SK-N-SH (cell line): ENCODE measurements around the gene IL27RA. TPM values are rescaled to one million over a fixed set of nuclear protein-coding genes. Genes with fewer than 3 reads are reported as not detected.

ENCODE experiments used
- CTCF ChIA-PET: fragments of 300-600, 350-600 bp; formaldehyde crosslinking; extraction: SDS; loops from one replicate; lab custom pipeline; 2021; lab: Yijun Ruan, JAX
- POLR2A ChIA-PET: fragments of 350-600 bp; sonication (Branson Sonifier 250); formaldehyde crosslinking; extraction: SDS; loops from one replicate; lab custom pipeline; 2020; ENCODE audit warnings: antibody characterized with exemption, inconsistent platforms; lab: Yijun Ruan, JAX
- DNase-seq: peaks from one replicate; pipeline ENCODE4 v3.0.0; 2012
- H2AFZ ChIP-seq: fragments of 200-600 bp; sonication (generic); 2 replicates; pipeline ENCODE4 v1.8.1; 2016; ENCODE audit warnings: antibody characterized with exemption, mild to moderate bottlenecking, low read depth
- H3F3A ChIP-seq: fragments of 200-600 bp; sonication (generic); replicated peaks from 2 replicates; pipeline ENCODE3; 2016; ENCODE audit warnings: antibody characterized with exemption, mild to moderate bottlenecking; ENCODE audit not compliant: insufficient read depth
- H3K27ac ChIP-seq, 2 experiments: fragments of 200-500 bp in 1 of 2; fragments of 200-600 bp in 1 of 2; sonication (Bioruptor generic) in 1 of 2; sonication (generic), shearing (Covaris generic) in 1 of 2; 2 replicates each; pipeline versions ENCODE4 v1.5.1 to v1.6.1; 2014 to 2016; ENCODE audit warnings: low read depth in 2 of 2, inconsistent platforms in 1 of 2, low read length in 1 of 2, mild to moderate bottlenecking in 1 of 2, mixed read lengths in 1 of 2
- H3K27me3 ChIP-seq: fragments of 200-600 bp; sonication (generic), shearing (Covaris generic); 2 replicates; pipeline ENCODE4 v1.6.1; 2016; ENCODE audit warnings: mixed run types; ENCODE audit not compliant: insufficient read depth
- H3K36me3 ChIP-seq, 2 experiments: fragments of 200-500 bp in 1 of 2; fragments of 200-600 bp in 1 of 2; sonication (Bioruptor generic) in 1 of 2; sonication (generic) in 1 of 2; replicated peaks in 1 of 2; 2 replicates each; pipeline versions ENCODE3 to v1.5.1; 2014 to 2016; ENCODE audit warnings: low read length in 1 of 2, mild to moderate bottlenecking in 1 of 2; ENCODE audit not compliant: insufficient read depth in 2 of 2, control insufficient read depth in 1 of 2
- H3K4me1 ChIP-seq, 2 experiments: fragments of 200-500 bp in 1 of 2; fragments of 200-600 bp in 1 of 2; sonication (Bioruptor generic) in 1 of 2; sonication (generic), shearing (Covaris generic) in 1 of 2; 2 replicates each; pipeline versions ENCODE4 v1.5.1 to v1.6.1; 2014 to 2016; ENCODE audit warnings: low read depth in 1 of 2, low read length in 1 of 2, mixed run types in 1 of 2; ENCODE audit not compliant: insufficient read depth in 2 of 2, control insufficient read depth in 1 of 2
- H3K4me2 ChIP-seq: fragments of 200-600 bp; sonication (generic), shearing (Covaris generic); 2 replicates; pipeline ENCODE4 v1.6.1; 2017; ENCODE audit warnings: mixed run types
- H3K4me3 ChIP-seq, 2 experiments: fragments of 200-500 bp in 1 of 2; fragments of 200-600 bp in 1 of 2; sonication (Bioruptor generic) in 1 of 2; sonication (generic), shearing (Covaris generic) in 1 of 2; 2 replicates each; pipeline versions ENCODE4 v1.5.1 to v1.8.1; 2014 to 2016; ENCODE audit warnings: low read depth in 2 of 2, inconsistent platforms in 1 of 2, low read length in 1 of 2, mild to moderate bottlenecking in 1 of 2, mixed read lengths in 1 of 2, moderate library complexity in 1 of 2
- H3K79me2 ChIP-seq: fragments of 200-600 bp; sonication (generic); 2 replicates; pipeline ENCODE4 v1.8.1; 2017; ENCODE audit warnings: mild to moderate bottlenecking; ENCODE audit not compliant: insufficient read depth
- H3K9ac ChIP-seq: fragments of 200-600 bp; sonication (generic); 2 replicates; pipeline ENCODE4 v1.6.1; 2017; ENCODE audit warnings: mixed run types
- H3K9me2 ChIP-seq: fragments of 200-600 bp; sonication (generic); 2 replicates; pipeline ENCODE4 v1.6.1; 2017; ENCODE audit warnings: mixed run types
- H3K9me3 ChIP-seq: fragments of 200-600 bp; sonication (generic); 2 replicates; pipeline ENCODE4 v1.6.1; 2017; ENCODE audit warnings: mixed run types, mild to moderate bottlenecking, moderate library complexity
- H4K20me1 ChIP-seq: fragments of 200-600 bp; sonication (generic); 2 replicates; pipeline ENCODE4 v1.6.1; 2017; ENCODE audit warnings: mild to moderate bottlenecking, mixed run types; ENCODE audit not compliant: insufficient read depth
- EP300 ChIP-seq, 2 experiments: IDR thresholded peaks; 2 replicates each; pipeline versions ENCODE4 v1.4.0 to v1.6.1; 2012; ENCODE audit warnings: borderline replicate concordance in 1 of 2, low read depth in 1 of 2, low read length in 1 of 2
- FOSL2 ChIP-seq: IDR thresholded peaks from 2 replicates; pipeline ENCODE4 v1.4.0; 2012; ENCODE audit warnings: low read depth, mild to moderate bottlenecking, moderate library complexity, borderline replicate concordance
- FOXM1 ChIP-seq: IDR thresholded peaks from 2 replicates; pipeline ENCODE4 v1.4.0; 2012; ENCODE audit warnings: low read depth, mild to moderate bottlenecking
- GABPA ChIP-seq: IDR thresholded peaks from 2 replicates; pipeline ENCODE4 v1.4.0; 2012; ENCODE audit warnings: low read depth, mild to moderate bottlenecking
- GATA2 ChIP-seq: sonication (generic); formaldehyde crosslinking; IDR thresholded peaks from 2 replicates; pipeline ENCODE4 v1.5.0; 2020; ENCODE audit warnings: mild to moderate bottlenecking, missing genetic modification reagents
- MAX ChIP-seq: IDR thresholded peaks from 2 replicates; pipeline ENCODE4 v1.4.0; 2012; ENCODE audit warnings: low read depth
- NFIC ChIP-seq: IDR thresholded peaks from 2 replicates; pipeline ENCODE4 v1.4.0; 2012; ENCODE audit warnings: borderline replicate concordance
- POLR2AphosphoS5 ChIP-seq: IDR thresholded peaks from 2 replicates; pipeline ENCODE4 v1.6.1; 2012; ENCODE audit warnings: low read depth, low read length
- RAD21 ChIP-seq: IDR thresholded peaks from 2 replicates; pipeline ENCODE4 v1.6.1; 2012; ENCODE audit warnings: mild to moderate bottlenecking, low read length
- RXRA ChIP-seq: IDR thresholded peaks from 2 replicates; pipeline ENCODE4 v1.4.0; 2012; ENCODE audit warnings: low read depth, mild to moderate bottlenecking, borderline replicate concordance
- SIN3A ChIP-seq: IDR thresholded peaks from 2 replicates; pipeline ENCODE4 v1.6.1; 2012; ENCODE audit warnings: low read depth, mild to moderate bottlenecking, low read length, moderate library complexity, borderline replicate concordance
- SMC3 ChIP-seq: IDR thresholded peaks from 2 replicates; pipeline ENCODE4 v1.6.1; 2012; ENCODE audit warnings: low read depth, low read length, improper control_type of control experiment
- TAF1 ChIP-seq: IDR thresholded peaks from 2 replicates; pipeline ENCODE4 v1.6.1; 2012; ENCODE audit warnings: low read depth, mild to moderate bottlenecking, low read length, moderate library complexity, borderline replicate concordance
- TCF12 ChIP-seq: IDR thresholded peaks from 2 replicates; pipeline ENCODE4 v1.4.0; 2012
- WGBS: methylation state at CpG from one replicate; pipeline ENCODE4 v1.1.6; 2017; ENCODE audit warnings: low lambda C conversion rate; 5-methylcytosine and 5-hydroxymethylcytosine counted together
- polyA plus RNA-seq, 3 experiments: library from polyadenylated mRNA; depleted of rRNA; stranded (reverse); fragments of >200 nt; gene quantifications; 2 replicates each; pipeline ENCODE4 v1.2.3, GENCODE V29; 2012
- TF ChIP-seq, protein P1 (sequence below): IDR thresholded peaks from 2 replicates; pipeline ENCODE4 v1.6.1; 2012; ENCODE audit warnings: mild to moderate bottlenecking, low read depth, low read length, moderate library complexity

The IL27RA gene
- polyA plus RNA-seq, 1 of the 3 experiments (the other 2 are of a cell fraction), result 9.3 TPM

DNA sequence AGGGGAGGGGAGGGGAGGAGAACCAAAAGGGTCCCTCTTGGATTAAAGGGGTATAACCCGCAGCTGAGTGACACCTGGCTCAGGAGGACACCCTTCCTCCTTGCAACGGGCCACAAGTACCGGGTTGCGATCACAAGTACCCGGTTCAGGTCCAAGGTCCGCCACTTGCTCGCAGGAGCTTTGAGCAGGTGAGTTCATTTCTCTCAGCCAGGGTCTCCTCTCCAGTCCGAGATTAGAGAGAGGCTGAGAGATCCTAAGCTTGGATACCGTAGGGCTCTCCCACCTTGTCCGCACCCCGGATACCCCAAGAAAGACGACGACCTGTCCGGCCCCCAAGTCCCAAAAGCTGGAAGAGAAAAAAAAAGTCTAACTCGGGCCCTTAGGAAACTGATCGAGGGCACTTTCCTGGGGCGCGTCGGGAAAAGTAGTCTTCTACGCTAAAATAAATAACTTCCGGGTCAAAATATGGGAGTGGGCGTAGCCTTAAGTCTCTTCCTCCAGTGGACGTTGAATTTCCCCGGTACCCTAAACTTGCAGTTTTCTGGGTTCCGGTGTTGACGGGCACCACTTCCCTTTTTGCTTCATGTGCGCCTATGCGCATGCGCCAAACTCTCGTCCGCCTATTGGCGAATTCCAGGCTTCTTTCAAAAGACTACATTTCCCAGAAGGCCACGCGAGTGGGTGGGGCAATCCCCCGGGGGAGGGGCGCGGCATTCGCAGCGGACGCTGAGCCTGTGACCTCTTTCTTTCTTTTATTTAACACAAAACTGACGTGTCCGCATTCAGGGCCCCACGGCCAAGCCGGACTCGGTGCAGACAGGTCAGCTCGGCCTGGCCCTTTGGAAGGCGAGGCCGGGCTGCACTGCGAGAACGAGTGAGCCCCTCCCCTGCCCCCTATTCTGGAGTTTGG is 49.6 kb downstream of the IL27RA start (continued):
- TF ChIP-seq RXRA, result no peak
- TF ChIP-seq, all 33 proteins: peak for 10

DNA sequence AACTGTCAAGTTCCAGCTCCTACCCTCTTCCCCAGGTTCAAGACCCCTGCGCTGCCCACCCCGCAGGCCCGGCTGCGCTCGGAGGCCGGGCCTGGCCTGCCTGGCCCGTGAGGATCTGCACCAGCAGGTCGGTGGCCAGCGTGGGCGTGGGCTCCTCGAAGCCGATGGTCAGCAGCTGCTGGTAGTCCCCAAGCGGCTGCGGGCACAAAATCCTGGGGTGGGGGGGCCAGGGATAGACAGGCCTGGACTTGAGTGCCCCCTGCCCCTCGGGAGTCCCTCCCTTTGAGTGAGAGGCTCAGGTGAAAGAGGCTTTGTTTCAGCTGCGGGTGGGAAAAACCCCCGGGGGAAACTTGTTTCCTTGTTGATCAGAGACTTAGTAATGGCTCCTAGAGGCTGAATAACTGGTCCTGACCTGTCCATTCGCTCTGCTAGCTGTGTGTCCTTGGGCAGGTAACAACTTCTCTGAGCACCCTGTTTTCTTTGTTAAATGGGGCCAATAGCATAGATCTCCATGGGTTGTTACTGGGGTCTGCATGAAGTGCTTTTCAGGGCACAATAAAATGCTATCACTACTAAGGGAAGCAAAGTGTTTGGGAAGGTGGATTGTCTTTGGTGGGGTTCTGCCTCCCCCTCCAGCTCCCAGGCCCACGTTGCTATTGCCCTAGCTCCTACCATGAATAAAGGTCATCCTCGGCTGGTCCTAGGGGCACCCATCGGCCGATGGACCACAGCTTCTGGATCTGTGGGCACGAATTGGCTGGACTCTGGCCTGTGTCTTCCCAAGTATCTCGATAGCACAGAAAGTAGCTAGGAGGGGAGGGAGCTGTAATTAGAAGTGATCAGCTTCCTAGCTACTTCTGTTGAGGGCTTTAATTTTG is 50.5 kb downstream of the IL27RA start:
- CTCF ChIA-PET, result interaction anchor here (0.7 to 6.6 kb wide), 7 partner anchors 9 to 489 kb away, joined by 3 to 37 read pairs (median 4); partner anchors contain the start of genes ASF1B, IL27RA, MISP3 and NDUFB7
- H3K4me2 ChIP-seq, result peak overlapping the region; percentile 94
- H3F3A ChIP-seq, result peaks cover 14% of the 10 kb centered on the region
- H3K9me2 ChIP-seq, result no peaks in the 10 kb centered on the region
- POLR2A ChIA-PET, result interaction anchor here (0.6 to 1.6 kb wide), 4 partner anchors 10 to 216 kb away, joined by 3 to 5 read pairs (median 4); partner anchors contain the start of genes ASF1B and MISP3
- DNase-seq, result no peak
- peak overlapping the region; percentile 78 for H3K9ac ChIP-seq
- peaks cover 3 to 12% of the 10 kb centered on the region in 2 experiments; a peak in 2 of 4 replicates for H3K4me1 ChIP-seq
- TF ChIP-seq NFIC, result no peak
- no peak for TF ChIP-seq FOSL2
- TF ChIP-seq, protein P1, sequence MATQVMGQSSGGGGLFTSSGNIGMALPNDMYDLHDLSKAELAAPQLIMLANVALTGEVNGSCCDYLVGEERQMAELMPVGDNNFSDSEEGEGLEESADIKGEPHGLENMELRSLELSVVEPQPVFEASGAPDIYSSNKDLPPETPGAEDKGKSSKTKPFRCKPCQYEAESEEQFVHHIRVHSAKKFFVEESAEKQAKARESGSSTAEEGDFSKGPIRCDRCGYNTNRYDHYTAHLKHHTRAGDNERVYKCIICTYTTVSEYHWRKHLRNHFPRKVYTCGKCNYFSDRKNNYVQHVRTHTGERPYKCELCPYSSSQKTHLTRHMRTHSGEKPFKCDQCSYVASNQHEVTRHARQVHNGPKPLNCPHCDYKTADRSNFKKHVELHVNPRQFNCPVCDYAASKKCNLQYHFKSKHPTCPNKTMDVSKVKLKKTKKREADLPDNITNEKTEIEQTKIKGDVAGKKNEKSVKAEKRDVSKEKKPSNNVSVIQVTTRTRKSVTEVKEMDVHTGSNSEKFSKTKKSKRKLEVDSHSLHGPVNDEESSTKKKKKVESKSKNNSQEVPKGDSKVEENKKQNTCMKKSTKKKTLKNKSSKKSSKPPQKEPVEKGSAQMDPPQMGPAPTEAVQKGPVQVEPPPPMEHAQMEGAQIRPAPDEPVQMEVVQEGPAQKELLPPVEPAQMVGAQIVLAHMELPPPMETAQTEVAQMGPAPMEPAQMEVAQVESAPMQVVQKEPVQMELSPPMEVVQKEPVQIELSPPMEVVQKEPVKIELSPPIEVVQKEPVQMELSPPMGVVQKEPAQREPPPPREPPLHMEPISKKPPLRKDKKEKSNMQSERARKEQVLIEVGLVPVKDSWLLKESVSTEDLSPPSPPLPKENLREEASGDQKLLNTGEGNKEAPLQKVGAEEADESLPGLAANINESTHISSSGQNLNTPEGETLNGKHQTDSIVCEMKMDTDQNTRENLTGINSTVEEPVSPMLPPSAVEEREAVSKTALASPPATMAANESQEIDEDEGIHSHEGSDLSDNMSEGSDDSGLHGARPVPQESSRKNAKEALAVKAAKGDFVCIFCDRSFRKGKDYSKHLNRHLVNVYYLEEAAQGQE, result no peak
- TF ChIP-seq TCF12, result no peak
- no peak for TF ChIP-seq SMC3
- TF ChIP-seq RAD21, result no peak
- no peak for TF ChIP-seq GATA2 (CRISPR knock-in tag)
- TF ChIP-seq POLR2AphosphoS5, result no peak
- no peak for TF ChIP-seq GABPA
- TF ChIP-seq EP300 (IDR thresholded peaks at IDR 0.05; ENCODE audit: borderline replicate concordance in 1 of 2, low read depth in 1 of 2, low read length in 1 of 2), result no peak
- TF ChIP-seq TAF1, result no peak
- no peak for TF ChIP-seq RXRA
- TF ChIP-seq FOXM1, result no peak
- no peak; the same call in 1 of the 2 replicates for TF ChIP-seq MAX
- TF ChIP-seq SIN3A, result no peak
- no peaks in the 10 kb centered on the region for H3K27me3 ChIP-seq
- H3K4me3 ChIP-seq, result peak overlapping the region; percentile 68 to 77
- 6% methylated on average over 11 of the region's 24 CpGs for WGBS
- H3K9me3 ChIP-seq, result no peaks in the 10 kb centered on the region
- H3K27ac ChIP-seq, result peak overlapping the region; percentile 51 to 52; a peak in 2 of 4 replicates
- no peaks in the 10 kb centered on the region for H4K20me1 ChIP-seq
- peaks cover 4 to 6% of the 10 kb centered on the region in 2 experiments for H3K36me3 ChIP-seq
- H3K79me2 ChIP-seq, result peaks cover 19% of the 10 kb centered on the region; the same call in 1 of the 2 replicates
- H2AFZ ChIP-seq, result peak overlapping the region; percentile 72; the same call in 1 of the 2 replicates
